ENCODE data around the gene RPRD2. TPM values are rescaled to one million over a fixed set of nuclear protein-coding genes. Genes with fewer than 3 reads are reported as not detected.

Gene RPRD2
- total and polyA plus RNA-seq, 9 of the 15 experiments (the other 6 are each of a cell fraction or from before 2014, with no cell fraction given) = 1.5 to 21.6 (median 7.7) TPM

GRCh38 chr1:150389650-150390049, 25.7 kb downstream of the RPRD2 start:
- POLR2A ChIA-PET = interaction anchor here (0.7 to 1.4 kb wide), 6 partner anchors 10 to 612 kb away, joined by 3 to 6 read pairs (median 3); no protein-coding TSS in a partner anchor
- ATAC-seq (no peak), DNase-seq (ENCODE audit: extremely low read depth in 1 of 4, low spot score in 3 of 4) (no peak), FAIRE-seq (no peak)
- no peaks in the 10 kb centered on the region for H3K36me3 ChIP-seq (ENCODE audit: control insufficient read depth, insufficient read depth, low read length)
- H3K79me2 ChIP-seq (ENCODE audit: control insufficient read depth, insufficient read depth, low read length) = peaks cover 89% of the 10 kb centered on the region
- no peak overlapping the region for H2AFZ ChIP-seq (ENCODE audit: low read depth, low read length)
- no peak overlapping the region for H3K9ac ChIP-seq (ENCODE audit: insufficient read depth in 1 of 2, low read depth in 2 of 2, low read length in 2 of 2)
- no peaks in the 10 kb centered on the region for H3K9me3 ChIP-seq (replicated peaks; ENCODE audit: control insufficient read depth, insufficient read depth, low read depth, low read length)
- intact Hi-C loops (cut with micrococcal nuclease) (no loop called here), in situ Hi-C loops (cut with MboI) (no loop called here)
- BruUV-seq (replicated peaks) = no TSS peak
- H3K27ac ChIP-seq (ENCODE audit: extremely low read depth, low read depth, low read length) = no peak overlapping the region
- H4K20me1 ChIP-seq (replicated peaks; ENCODE audit: control insufficient read depth, insufficient read depth, low read length) = 0 out of 2 replicates have a peak, but pooled peaks cover 3% of the 10 kb centered on the region
- no peak for TF ChIP-seq BDP1 (IDR thresholded peaks at IDR 0.05; ENCODE audit: insufficient read depth, insufficient read length)
- TF ChIP-seq, protein P1, sequence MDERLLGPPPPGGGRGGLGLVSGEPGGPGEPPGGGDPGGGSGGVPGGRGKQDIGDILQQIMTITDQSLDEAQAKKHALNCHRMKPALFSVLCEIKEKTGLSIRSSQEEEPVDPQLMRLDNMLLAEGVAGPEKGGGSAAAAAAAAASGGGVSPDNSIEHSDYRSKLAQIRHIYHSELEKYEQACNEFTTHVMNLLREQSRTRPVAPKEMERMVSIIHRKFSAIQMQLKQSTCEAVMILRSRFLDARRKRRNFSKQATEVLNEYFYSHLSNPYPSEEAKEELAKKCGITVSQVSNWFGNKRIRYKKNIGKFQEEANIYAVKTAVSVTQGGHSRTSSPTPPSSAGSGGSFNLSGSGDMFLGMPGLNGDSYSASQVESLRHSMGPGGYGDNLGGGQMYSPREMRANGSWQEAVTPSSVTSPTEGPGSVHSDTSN (CRISPR knock-in tag; IDR thresholded peaks at IDR 0.05; ENCODE audit: low read depth) = no peak
- TF ChIP-seq, protein P1 (tag; conservative IDR thresholded peaks at IDR 0.05; ENCODE audit: low read depth) = no peak
- no peak for TF ChIP-seq MCM2 (IDR thresholded peaks at IDR 0.05; ENCODE audit: low read depth)
- CTCF ChIA-PET (ENCODE audit: low intra/inter-chr PET ratio) = interaction anchor here (0.6 kb wide), 1 partner anchor 79 kb away, joined by 3 read pairs; no protein-coding TSS in a partner anchor
- no peaks in the 10 kb centered on the region for H3K27me3 ChIP-seq (ENCODE audit: control insufficient read depth in 2 of 2, insufficient read depth in 2 of 2, low read length in 2 of 2)
- no peak overlapping the region for H3K4me2 ChIP-seq (ENCODE audit: insufficient read depth, low read length)
- 45% methylated on average over 4 of the region's 4 CpGs for WGBS (ENCODE audit: insufficient coverage, low coverage, missing lambda C conversion rate)
- H3K4me3 ChIP-seq = no peak overlapping the region
- no peaks in the 10 kb centered on the region for H3K9me1 ChIP-seq (ENCODE audit: control insufficient read depth, insufficient read depth, low read length)
- peaks cover 2 to 4% of the 10 kb centered on the region in 2 experiments; a peak in 2 of 5 replicates for H3K4me1 ChIP-seq (replicated peaks in 1 of 2; ENCODE audit: control insufficient read depth in 2 of 2, insufficient read depth in 2 of 2, low read length in 2 of 2)
